Loucy (cell line): ENCODE results near the gene RCHY1.
A peak's percentile ranks its signal among the peaks of the same experiment; 100 is the strongest.

Source experiments
- H2AFZ ChIP-seq: fragments of 200-600 bp; sonication (generic); 2 replicates; pipeline ENCODE4 v1.6.0; 2016; ENCODE audit warnings: antibody characterized with exemption, mild to moderate bottlenecking, low read length, moderate library complexity
- H3F3A ChIP-seq: fragments of 200-600 bp; 2 replicates; pipeline ENCODE4 v1.6.0; 2016; ENCODE audit warnings: antibody characterized with exemption, low read depth, mild to moderate bottlenecking
- H3K27me3 ChIP-seq: fragments of 200-600 bp; sonication (generic); 2 replicates; pipeline ENCODE4 v1.6.1; 2014; ENCODE audit warnings: low read length, mild to moderate bottlenecking; ENCODE audit not compliant: insufficient read depth, poor library complexity, severe bottlenecking
- H3K36me3 ChIP-seq: fragments of 200-600 bp; sonication (generic); 2 replicates; pipeline ENCODE4 v1.6.1; 2016; ENCODE audit warnings: low read length; ENCODE audit not compliant: insufficient read depth
- H3K4me1 ChIP-seq: fragments of 200-600 bp; sonication (generic); 2 replicates; pipeline ENCODE4 v1.5.1; 2014; ENCODE audit warnings: low read length, mild to moderate bottlenecking; ENCODE audit not compliant: insufficient read depth, poor library complexity, severe bottlenecking
- H3K4me2 ChIP-seq: fragments of 200-600 bp; sonication (generic); 2 replicates; pipeline ENCODE4 v1.6.0; 2014; ENCODE audit warnings: antibody characterized with exemption, low read length, low read depth, mild to moderate bottlenecking; ENCODE audit not compliant: poor library complexity, severe bottlenecking
- H3K4me3 ChIP-seq: fragments of 200-600 bp; sonication (generic); 2 replicates; pipeline ENCODE4 v1.5.1; 2014; ENCODE audit warnings: low read length, mild to moderate bottlenecking, mixed read lengths; ENCODE audit not compliant: poor library complexity, severe bottlenecking
- H3K79me2 ChIP-seq: fragments of 200-600 bp; sonication (generic); 2 replicates; pipeline ENCODE4 v1.6.1; 2014; ENCODE audit warnings: low read length; ENCODE audit not compliant: insufficient read depth
- H3K9ac ChIP-seq: fragments of 200-600 bp; sonication (generic); 2 replicates; pipeline ENCODE4 v1.6.0; 2014; ENCODE audit warnings: mild to moderate bottlenecking, low read depth, low read length, moderate library complexity; ENCODE audit not compliant: poor library complexity, severe bottlenecking
- H3K9me2 ChIP-seq: fragments of 200-600 bp; sonication (generic); replicated peaks from 2 replicates; pipeline ENCODE4 v1.6.1; 2016; ENCODE audit warnings: low read depth, low read length, mixed read lengths
- H3K9me3 ChIP-seq: fragments of 200-600 bp; sonication (generic); 2 replicates; pipeline ENCODE4 v1.6.1; 2014; ENCODE audit warnings: mild to moderate bottlenecking, antibody characterized with exemption, low read length, low read depth; ENCODE audit not compliant: insufficient read depth
- H4K20me1 ChIP-seq: fragments of 200-600 bp; sonication (generic); 2 replicates; pipeline ENCODE4 v1.6.0; 2014; ENCODE audit warnings: antibody characterized with exemption, low read length, mild to moderate bottlenecking; ENCODE audit not compliant: insufficient read depth, poor library complexity, severe bottlenecking
- CTCF ChIP-seq: fragments of 200-600 bp; sonication (generic); conservative IDR thresholded peaks from 2 replicates; pipeline ENCODE4 v1.5.1; 2014; ENCODE audit warnings: mild to moderate bottlenecking, antibody characterized with exemption, low read length
- EZH2phosphoT487 ChIP-seq: fragments of 200-600 bp; IDR thresholded peaks from 2 replicates; pipeline ENCODE4 v1.6.1; 2018; ENCODE audit warnings: antibody characterized with exemption, mild to moderate bottlenecking, moderate library complexity, borderline replicate concordance

RCHY1 gene

GRCh38 chr4:75514131-75514948, at the start of gene RCHY1, which contains the start of gene THAP6:
Gene RCHY1 (minus strand): TSS chr4:75514403. CDS start chr4:75514286, 117 bp downstream.
Gene THAP6 (plus strand): TSS chr4:75514473. CDS start chr4:75515453, 980 bp downstream.
- Histone ChIP-seq H3K4me3 (peak within 1 kb of the TSS; percentile 87), H3K4me2 (peak within 1 kb of the TSS; percentile 99), H3K9ac (peak within 1 kb of the TSS; percentile 86), H4K20me1 (peaks cover 26% of the 10 kb centered on the region), H3K4me1 (peaks cover 48% of the 10 kb centered on the region), H3K36me3 (peaks cover 5% of the 10 kb centered on the region; the same call in 1 of the 2 replicates), H3K9me2 (no peaks in the 10 kb centered on the region), H2AFZ (peak within 1 kb of the TSS; percentile 90), H3F3A (peaks cover 5% of the 10 kb centered on the region; the same call in 1 of the 2 replicates), H3K27me3 (no peaks in the 10 kb centered on the region), H3K9me3 (no peaks in the 10 kb centered on the region), H3K79me2 (peaks cover 65% of the 10 kb centered on the region)
- TF ChIP-seq EZH2phosphoT487, result no peak
- no peak for TF ChIP-seq CTCF

GRCh38 chr4:75561789-75562188, 47.6 kb upstream of the RCHY1 start:
- no peak for TF ChIP-seq EZH2phosphoT487
- no peak for TF ChIP-seq CTCF
- Histone ChIP-seq H2AFZ (no peak overlapping the region), H3K4me2 (no peak overlapping the region), H3K9me2 (no peaks in the 10 kb centered on the region), H3F3A (no peaks in the 10 kb centered on the region), H3K4me1 (no peaks in the 10 kb centered on the region), H3K9me3 (no peaks in the 10 kb centered on the region), H3K36me3 (no peaks in the 10 kb centered on the region), H3K4me3 (no peak overlapping the region), H3K79me2 (no peaks in the 10 kb centered on the region), H3K27me3 (no peaks in the 10 kb centered on the region), H4K20me1 (no peaks in the 10 kb centered on the region), H3K9ac (no peak overlapping the region)

GRCh38 chr4:75557696-75558095, 43.5 kb upstream of the RCHY1 start:
- H3K4me2 ChIP-seq, result no peak overlapping the region
- H3K27me3 ChIP-seq, result no peaks in the 10 kb centered on the region
- no peaks in the 10 kb centered on the region for H3K36me3 ChIP-seq
- no peaks in the 10 kb centered on the region for H3K9me3 ChIP-seq
- H3K79me2 ChIP-seq, result no peaks in the 10 kb centered on the region
- no peak overlapping the region for H2AFZ ChIP-seq
- H3K9me2 ChIP-seq, result no peaks in the 10 kb centered on the region
- H3F3A ChIP-seq, result no peaks in the 10 kb centered on the region
- TF ChIP-seq CTCF, result no peak
- TF ChIP-seq EZH2phosphoT487, result no peak
- no peak overlapping the region for H3K9ac ChIP-seq
- H3K4me1 ChIP-seq, result no peaks in the 10 kb centered on the region
- no peaks in the 10 kb centered on the region for H4K20me1 ChIP-seq
- no peak overlapping the region for H3K4me3 ChIP-seq
